Gastroesophageal sphincter (tissue), 4 donors: Measurements from ENCODE around the gene SLU7. TPM values are rescaled to one million over a fixed set of nuclear protein-coding genes. Genes with fewer than 3 reads are reported as not detected.

Source experiments
- ATAC-seq: fragments of 150-250 bp; one replicate; pipeline ENCODE4 v1.9.1; 2016; ENCODE audit warnings: mild to moderate bottlenecking, moderate library complexity
- H3K27ac ChIP-seq, 4 donors: fragments of 200-600 bp; sonication (generic) in 3 of 4; 1 replicate in 3 of 4; 2 replicates in 1 of 4; pipeline ENCODE4 v1.5.1; 2016 to 2019
- H3K27me3 ChIP-seq: fragments of 200-600 bp; sonication (generic); one replicate; pipeline ENCODE4 v1.5.1; 2019
- H3K36me3 ChIP-seq, 2 donors: fragments of 200-600 bp; sonication (generic); one replicate each; pipeline ENCODE4 v1.5.1; 2019; ENCODE audit warnings: control low read depth in 1 of 2
- H3K4me1 ChIP-seq, 3 donors: fragments of 200-600 bp; sonication (generic); 1 replicate in 2 of 3; 2 replicates in 1 of 3; pipeline ENCODE4 v1.5.1; 2016 to 2019; ENCODE audit warnings: control low read depth in 2 of 3
- H3K4me3 ChIP-seq, 2 donors: fragments of 200-600 bp; sonication (generic); one replicate each; pipeline ENCODE4 v1.5.1; 2019; ENCODE audit warnings: mild to moderate bottlenecking in 1 of 2, moderate library complexity in 1 of 2
- H3K9me3 ChIP-seq, 3 donors: fragments of 200-600 bp; sonication (generic); one replicate each; pipeline ENCODE4 v1.5.1; 2017 to 2019; ENCODE audit warnings: control low read depth in 2 of 3
- EP300 ChIP-seq: sonication (generic); formaldehyde crosslinking; IDR thresholded peaks from one replicate; pipeline ENCODE4 v1.6.1; 2017; ENCODE audit warnings: antibody characterized with exemption, mild to moderate bottlenecking
- POLR2A ChIP-seq, 2 donors: fragments of 450-650 bp; IDR thresholded peaks; one replicate each; pipeline ENCODE4 v1.6.1; 2017; ENCODE audit warnings: antibody characterized with exemption in 2 of 2, mild to moderate bottlenecking in 2 of 2, moderate library complexity in 1 of 2
- POLR2AphosphoS5 ChIP-seq: sonication (generic); formaldehyde crosslinking; IDR thresholded peaks from one replicate; pipeline ENCODE4 v1.6.1; 2017; ENCODE audit warnings: antibody characterized with exemption
- WGBS, 2 donors: methylation state at CpG; one replicate each; pipeline ENCODE4 v1.1.5; 2018; ENCODE audit warnings: low coverage in 1 of 2; 5-methylcytosine and 5-hydroxymethylcytosine counted together
- total RNA-seq, 4 donors: library from RNA; depleted of rRNA; stranded (reverse); fragments of >200 nt; gene quantifications; one replicate each; pipeline ENCODE4 v1.1.0, GENCODE V29; 2016
- TF ChIP-seq, protein P1 (sequence below), 4 experiments: fragments of 200-600 bp in 2 of 4; fragments of 450-650 bp in 2 of 4; sonication (generic) in 1 of 4; IDR thresholded peaks; one replicate each; pipeline ENCODE4 v1.5.1; 2017 to 2019; ENCODE audit warnings: antibody characterized with exemption in 4 of 4, mild to moderate bottlenecking in 2 of 4, moderate library complexity in 2 of 4

SLU7 gene
- total RNA-seq, 4 donors from 2014 or later = 52.6 to 133 (median 88.3) TPM

DNA sequence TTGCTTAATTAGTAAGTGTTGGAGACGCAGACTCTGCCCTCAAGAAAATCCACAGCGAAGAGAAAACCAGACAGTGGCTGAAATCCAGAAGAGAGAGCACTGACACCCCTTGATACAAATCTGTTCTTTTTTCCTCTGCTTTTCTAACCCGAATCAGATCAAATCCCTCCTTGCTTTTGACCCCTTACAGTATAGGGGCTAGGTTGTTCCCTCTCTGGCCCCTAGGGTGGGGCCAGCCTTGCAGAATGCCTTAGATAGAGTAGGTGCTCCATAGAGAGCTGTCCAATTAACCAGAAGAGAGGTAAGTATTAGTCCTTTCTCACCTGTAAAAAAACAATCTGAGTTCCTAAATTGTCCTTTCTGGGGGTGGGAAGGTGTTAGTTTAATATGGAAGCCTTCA is 58.6 kb downstream of the SLU7 start:
- 60 to 86% methylated on average over 2 to 3 of the region's 3 CpGs for WGBS, 2 donors

DNA sequence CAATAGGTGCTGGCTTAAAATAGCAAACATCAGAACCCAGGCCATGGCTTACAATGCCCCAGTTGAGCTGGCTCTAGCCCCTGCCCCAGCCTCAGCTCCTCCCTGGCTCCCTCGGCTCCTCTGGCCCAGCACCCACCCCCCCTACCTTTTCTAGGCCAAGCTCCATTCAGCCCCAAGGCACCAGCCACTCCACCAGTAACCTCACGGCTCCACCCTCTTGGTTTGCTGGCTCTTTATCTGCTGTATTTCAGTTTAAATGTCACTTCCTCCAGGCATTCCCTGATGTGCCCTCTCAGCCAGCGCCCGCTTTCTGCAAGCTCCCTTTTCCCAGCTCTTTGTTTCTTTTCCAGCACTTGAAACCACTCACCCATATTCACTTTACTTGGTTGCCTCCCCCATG is 59.1 kb downstream of the SLU7 start:
- no peak for TF ChIP-seq POLR2A (IDR thresholded peaks at IDR 0.05)
- no peak for TF ChIP-seq EP300
- TF ChIP-seq POLR2AphosphoS5 = no peak
- TF ChIP-seq, protein P1, sequence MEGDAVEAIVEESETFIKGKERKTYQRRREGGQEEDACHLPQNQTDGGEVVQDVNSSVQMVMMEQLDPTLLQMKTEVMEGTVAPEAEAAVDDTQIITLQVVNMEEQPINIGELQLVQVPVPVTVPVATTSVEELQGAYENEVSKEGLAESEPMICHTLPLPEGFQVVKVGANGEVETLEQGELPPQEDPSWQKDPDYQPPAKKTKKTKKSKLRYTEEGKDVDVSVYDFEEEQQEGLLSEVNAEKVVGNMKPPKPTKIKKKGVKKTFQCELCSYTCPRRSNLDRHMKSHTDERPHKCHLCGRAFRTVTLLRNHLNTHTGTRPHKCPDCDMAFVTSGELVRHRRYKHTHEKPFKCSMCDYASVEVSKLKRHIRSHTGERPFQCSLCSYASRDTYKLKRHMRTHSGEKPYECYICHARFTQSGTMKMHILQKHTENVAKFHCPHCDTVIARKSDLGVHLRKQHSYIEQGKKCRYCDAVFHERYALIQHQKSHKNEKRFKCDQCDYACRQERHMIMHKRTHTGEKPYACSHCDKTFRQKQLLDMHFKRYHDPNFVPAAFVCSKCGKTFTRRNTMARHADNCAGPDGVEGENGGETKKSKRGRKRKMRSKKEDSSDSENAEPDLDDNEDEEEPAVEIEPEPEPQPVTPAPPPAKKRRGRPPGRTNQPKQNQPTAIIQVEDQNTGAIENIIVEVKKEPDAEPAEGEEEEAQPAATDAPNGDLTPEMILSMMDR (IDR thresholded peaks at IDR 0.05) = no peak
- Histone ChIP-seq H3K9me3 (no peaks in the 10 kb centered on the region), H3K4me3 (no peak overlapping the region), H3K27me3 (no peaks in the 10 kb centered on the region), H3K36me3 (no peaks in the 10 kb centered on the region), H3K27ac (peak overlapping the region in 2 of 4 donors; percentile 59 to 85), H3K4me1 (peaks cover 0 to 64% (median 18%) of the 10 kb centered on the region in 3 donors)
- WGBS, 2 donors = 46% methylated on average over 4 of the region's 4 CpGs; no CpG with 5 or more reads in 1 of the 2 donors
- no peak for ATAC-seq

More for the DNA sequence above, 58.6 kb downstream of the SLU7 start:
- H3K27me3 ChIP-seq = no peaks in the 10 kb centered on the region
- H3K36me3 ChIP-seq = no peaks in the 10 kb centered on the region
- H3K9me3 ChIP-seq = no peaks in the 10 kb centered on the region
- H3K4me3 ChIP-seq = no peak overlapping the region
- H3K4me1 ChIP-seq = peaks cover 0 to 64% (median 18%) of the 10 kb centered on the region in 3 donors
- peak overlapping the region in 2 of 4 donors; percentile 59 to 85 for H3K27ac ChIP-seq
- TF ChIP-seq POLR2AphosphoS5 (no peak), POLR2A (IDR thresholded peaks at IDR 0.05) (no peak), EP300 (no peak)
- TF ChIP-seq, protein P1 (IDR thresholded peaks at IDR 0.05) = no peak
- ATAC-seq = no peak

DNA sequence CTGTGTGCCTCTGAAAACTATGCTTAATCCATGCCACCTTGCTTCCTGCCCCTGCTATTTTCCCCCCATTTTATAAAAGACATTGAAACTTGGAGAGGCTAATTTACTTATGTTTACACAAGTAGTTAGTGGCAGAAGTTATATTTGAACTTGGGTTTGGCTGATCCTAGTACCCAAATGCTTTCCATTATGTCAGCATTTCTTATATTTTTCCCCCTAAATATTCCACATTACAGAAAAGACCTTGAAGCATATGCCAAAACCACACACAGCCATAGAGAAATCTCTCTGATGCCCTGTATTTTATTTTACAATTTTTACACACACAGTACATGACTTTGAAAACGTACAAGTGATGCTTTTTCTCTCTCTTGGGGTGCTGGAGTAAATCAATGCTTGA is 59.6 kb downstream of the SLU7 start:
- ATAC-seq = no peak
- H3K36me3 ChIP-seq = no peaks in the 10 kb centered on the region
- H3K4me1 ChIP-seq = peaks cover 0 to 69% (median 18%) of the 10 kb centered on the region in 3 donors
- WGBS, 2 donors = 0% methylated on average over 1 of the region's 1 CpG; no CpG with 5 or more reads in 1 of the 2 donors
- H3K9me3 ChIP-seq = no peaks in the 10 kb centered on the region
- H3K27ac ChIP-seq = peak overlapping the region in 2 of 4 donors; percentile 59 to 85
- TF ChIP-seq, protein P1 (IDR thresholded peaks at IDR 0.05) = no peak
- TF ChIP-seq POLR2A (IDR thresholded peaks at IDR 0.05) (no peak), EP300 (no peak), POLR2AphosphoS5 (no peak)
- H3K4me3 ChIP-seq = no peak overlapping the region
- no peaks in the 10 kb centered on the region for H3K27me3 ChIP-seq

DNA sequence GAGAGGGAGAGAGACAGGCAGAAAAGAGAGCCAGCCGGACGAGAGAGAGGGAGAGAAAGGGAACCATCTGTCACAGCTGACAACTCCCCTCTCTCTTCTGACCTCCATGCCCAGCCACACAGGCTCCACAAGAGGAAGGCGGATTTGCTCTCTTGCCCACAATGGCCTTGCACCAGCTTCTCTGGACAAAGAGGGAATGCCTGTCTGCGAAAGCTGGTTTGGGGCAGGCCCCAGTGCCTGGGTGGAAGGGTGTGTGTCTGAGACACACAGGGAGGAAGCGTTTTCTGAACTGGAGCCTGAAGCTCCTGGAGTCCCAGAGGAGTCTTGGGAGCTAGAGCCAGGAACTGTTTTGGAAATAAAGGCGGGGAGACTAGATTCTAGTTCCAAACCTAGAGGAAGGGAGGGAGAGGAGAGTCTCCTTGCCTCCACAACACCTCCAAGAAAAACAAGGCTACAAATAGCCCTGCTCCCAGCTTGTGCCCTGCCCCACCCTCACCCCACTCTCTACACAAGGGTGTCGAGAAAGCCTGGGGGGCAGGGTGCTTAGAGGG is 60.9 kb downstream of the SLU7 start:
- Histone ChIP-seq H3K4me3 (peak overlapping the region in 1 of 2 donors; percentile 32), H3K36me3 (no peaks in the 10 kb centered on the region), H3K4me1 (peaks cover 0 to 70% (median 14%) of the 10 kb centered on the region in 3 donors), H3K9me3 (no peaks in the 10 kb centered on the region), H3K27me3 (no peaks in the 10 kb centered on the region), H3K27ac (peak overlapping the region; percentile 54 to 85 (median 82))
- TF ChIP-seq POLR2AphosphoS5 (no peak), EP300 (no peak), POLR2A (IDR thresholded peaks at IDR 0.05) (no peak)
- TF ChIP-seq, protein P1 (IDR thresholded peaks at IDR 0.05) = no peak
- ATAC-seq = peak; percentile 76
- WGBS, 2 donors = 16 to 18% methylated on average over 5 to 6 of the region's 7 CpGs

DNA sequence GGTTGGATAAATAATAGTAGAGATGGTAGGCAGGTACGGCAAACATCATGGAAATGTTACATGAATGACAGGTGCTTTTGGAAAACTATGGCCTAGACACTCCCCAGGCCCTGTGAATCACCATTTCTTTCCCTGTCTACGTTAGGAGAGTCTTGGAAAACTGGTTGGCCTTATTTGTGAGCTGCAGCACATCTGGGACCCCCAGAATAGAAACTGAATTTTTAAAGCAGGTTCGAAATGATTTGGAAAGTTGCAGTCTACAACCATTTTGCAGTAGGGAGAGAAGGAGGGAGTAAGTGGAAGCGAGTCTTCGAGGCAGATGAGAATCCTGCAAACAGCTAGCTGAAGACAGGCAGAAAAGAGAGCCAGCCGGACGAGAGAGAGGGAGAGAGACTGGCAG is 61.5 kb downstream of the SLU7 start:
- Histone ChIP-seq H3K4me1 (peaks cover 0 to 66% (median 14%) of the 10 kb centered on the region in 3 donors), H3K27ac (peak overlapping the region; percentile 54 to 85 (median 82)), H3K9me3 (no peaks in the 10 kb centered on the region), H3K4me3 (peak overlapping the region in 1 of 2 donors; percentile 32), H3K27me3 (no peaks in the 10 kb centered on the region), H3K36me3 (no peaks in the 10 kb centered on the region)
- TF ChIP-seq, protein P1 (IDR thresholded peaks at IDR 0.05) = no peak
- no peak for TF ChIP-seq POLR2A (IDR thresholded peaks at IDR 0.05)
- TF ChIP-seq POLR2AphosphoS5 = no peak
- WGBS, 2 donors = 20 to 58% methylated on average over 7 of the region's 7 CpGs
- peak; percentile 17 for ATAC-seq
